ENCODE data around the gene FEZF2. TPM values are rescaled to one million over a fixed set of nuclear protein-coding genes. Genes with fewer than 3 reads are reported as not detected.

Gene FEZF2
- total and polyA plus RNA-seq, 2 of the 8 experiments (the other 6 are each of a cell fraction or from before 2014, with no cell fraction given): 0.06 TPM; not detected in 1

- no peak for TF ChIP-seq ATF2 (IDR thresholded peaks at IDR 0.05; ENCODE audit: low read length)
- TF ChIP-seq FOSL1 (IDR thresholded peaks at IDR 0.05; ENCODE audit: insufficient read depth, low read depth, low read length): no peak
- TF ChIP-seq ATF3 (IDR thresholded peaks at IDR 0.05; ENCODE audit: insufficient read depth, low read depth, low read length): no peak
- TF ChIP-seq TCF12 (IDR thresholded peaks at IDR 0.05; ENCODE audit: low read depth, low read length): peak; percentile 80; the same call in 1 of the 2 replicates
- TF ChIP-seq SIRT6 (IDR thresholded peaks at IDR 0.05; ENCODE audit: low read length): no peak
- no peak for TF ChIP-seq SP2 (IDR thresholded peaks at IDR 0.05; ENCODE audit: low read length)
- TF ChIP-seq, protein P1, sequence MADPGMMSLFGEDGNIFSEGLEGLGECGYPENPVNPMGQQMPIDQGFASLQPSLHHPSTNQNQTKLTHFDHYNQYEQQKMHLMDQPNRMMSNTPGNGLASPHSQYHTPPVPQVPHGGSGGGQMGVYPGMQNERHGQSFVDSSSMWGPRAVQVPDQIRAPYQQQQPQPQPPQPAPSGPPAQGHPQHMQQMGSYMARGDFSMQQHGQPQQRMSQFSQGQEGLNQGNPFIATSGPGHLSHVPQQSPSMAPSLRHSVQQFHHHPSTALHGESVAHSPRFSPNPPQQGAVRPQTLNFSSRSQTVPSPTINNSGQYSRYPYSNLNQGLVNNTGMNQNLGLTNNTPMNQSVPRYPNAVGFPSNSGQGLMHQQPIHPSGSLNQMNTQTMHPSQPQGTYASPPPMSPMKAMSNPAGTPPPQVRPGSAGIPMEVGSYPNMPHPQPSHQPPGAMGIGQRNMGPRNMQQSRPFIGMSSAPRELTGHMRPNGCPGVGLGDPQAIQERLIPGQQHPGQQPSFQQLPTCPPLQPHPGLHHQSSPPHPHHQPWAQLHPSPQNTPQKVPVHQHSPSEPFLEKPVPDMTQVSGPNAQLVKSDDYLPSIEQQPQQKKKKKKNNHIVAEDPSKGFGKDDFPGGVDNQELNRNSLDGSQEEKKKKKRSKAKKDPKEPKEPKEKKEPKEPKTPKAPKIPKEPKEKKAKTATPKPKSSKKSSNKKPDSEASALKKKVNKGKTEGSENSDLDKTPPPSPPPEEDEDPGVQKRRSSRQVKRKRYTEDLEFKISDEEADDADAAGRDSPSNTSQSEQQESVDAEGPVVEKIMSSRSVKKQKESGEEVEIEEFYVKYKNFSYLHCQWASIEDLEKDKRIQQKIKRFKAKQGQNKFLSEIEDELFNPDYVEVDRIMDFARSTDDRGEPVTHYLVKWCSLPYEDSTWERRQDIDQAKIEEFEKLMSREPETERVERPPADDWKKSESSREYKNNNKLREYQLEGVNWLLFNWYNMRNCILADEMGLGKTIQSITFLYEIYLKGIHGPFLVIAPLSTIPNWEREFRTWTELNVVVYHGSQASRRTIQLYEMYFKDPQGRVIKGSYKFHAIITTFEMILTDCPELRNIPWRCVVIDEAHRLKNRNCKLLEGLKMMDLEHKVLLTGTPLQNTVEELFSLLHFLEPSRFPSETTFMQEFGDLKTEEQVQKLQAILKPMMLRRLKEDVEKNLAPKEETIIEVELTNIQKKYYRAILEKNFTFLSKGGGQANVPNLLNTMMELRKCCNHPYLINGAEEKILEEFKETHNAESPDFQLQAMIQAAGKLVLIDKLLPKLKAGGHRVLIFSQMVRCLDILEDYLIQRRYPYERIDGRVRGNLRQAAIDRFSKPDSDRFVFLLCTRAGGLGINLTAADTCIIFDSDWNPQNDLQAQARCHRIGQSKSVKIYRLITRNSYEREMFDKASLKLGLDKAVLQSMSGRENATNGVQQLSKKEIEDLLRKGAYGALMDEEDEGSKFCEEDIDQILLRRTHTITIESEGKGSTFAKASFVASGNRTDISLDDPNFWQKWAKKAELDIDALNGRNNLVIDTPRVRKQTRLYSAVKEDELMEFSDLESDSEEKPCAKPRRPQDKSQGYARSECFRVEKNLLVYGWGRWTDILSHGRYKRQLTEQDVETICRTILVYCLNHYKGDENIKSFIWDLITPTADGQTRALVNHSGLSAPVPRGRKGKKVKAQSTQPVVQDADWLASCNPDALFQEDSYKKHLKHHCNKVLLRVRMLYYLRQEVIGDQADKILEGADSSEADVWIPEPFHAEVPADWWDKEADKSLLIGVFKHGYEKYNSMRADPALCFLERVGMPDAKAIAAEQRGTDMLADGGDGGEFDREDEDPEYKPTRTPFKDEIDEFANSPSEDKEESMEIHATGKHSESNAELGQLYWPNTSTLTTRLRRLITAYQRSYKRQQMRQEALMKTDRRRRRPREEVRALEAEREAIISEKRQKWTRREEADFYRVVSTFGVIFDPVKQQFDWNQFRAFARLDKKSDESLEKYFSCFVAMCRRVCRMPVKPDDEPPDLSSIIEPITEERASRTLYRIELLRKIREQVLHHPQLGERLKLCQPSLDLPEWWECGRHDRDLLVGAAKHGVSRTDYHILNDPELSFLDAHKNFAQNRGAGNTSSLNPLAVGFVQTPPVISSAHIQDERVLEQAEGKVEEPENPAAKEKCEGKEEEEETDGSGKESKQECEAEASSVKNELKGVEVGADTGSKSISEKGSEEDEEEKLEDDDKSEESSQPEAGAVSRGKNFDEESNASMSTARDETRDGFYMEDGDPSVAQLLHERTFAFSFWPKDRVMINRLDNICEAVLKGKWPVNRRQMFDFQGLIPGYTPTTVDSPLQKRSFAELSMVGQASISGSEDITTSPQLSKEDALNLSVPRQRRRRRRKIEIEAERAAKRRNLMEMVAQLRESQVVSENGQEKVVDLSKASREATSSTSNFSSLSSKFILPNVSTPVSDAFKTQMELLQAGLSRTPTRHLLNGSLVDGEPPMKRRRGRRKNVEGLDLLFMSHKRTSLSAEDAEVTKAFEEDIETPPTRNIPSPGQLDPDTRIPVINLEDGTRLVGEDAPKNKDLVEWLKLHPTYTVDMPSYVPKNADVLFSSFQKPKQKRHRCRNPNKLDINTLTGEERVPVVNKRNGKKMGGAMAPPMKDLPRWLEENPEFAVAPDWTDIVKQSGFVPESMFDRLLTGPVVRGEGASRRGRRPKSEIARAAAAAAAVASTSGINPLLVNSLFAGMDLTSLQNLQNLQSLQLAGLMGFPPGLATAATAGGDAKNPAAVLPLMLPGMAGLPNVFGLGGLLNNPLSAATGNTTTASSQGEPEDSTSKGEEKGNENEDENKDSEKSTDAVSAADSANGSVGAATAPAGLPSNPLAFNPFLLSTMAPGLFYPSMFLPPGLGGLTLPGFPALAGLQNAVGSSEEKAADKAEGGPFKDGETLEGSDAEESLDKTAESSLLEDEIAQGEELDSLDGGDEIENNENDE (IDR thresholded peaks at IDR 0.05; ENCODE audit: insufficient replicate concordance, low read length): peak; percentile 79
- peak; percentile 92 for TF ChIP-seq TEAD4 (IDR thresholded peaks at IDR 0.05; ENCODE audit: low read depth, low read length)
- peak; percentile 89 for TF ChIP-seq CTBP2 (IDR thresholded peaks at IDR 0.05; ENCODE audit: borderline replicate concordance, insufficient read depth, insufficient read length, low read length)
- TF ChIP-seq POLR2A (IDR thresholded peaks at IDR 0.05; ENCODE audit: control extremely low read depth in 1 of 2, low read depth in 2 of 2, low read length in 2 of 2): no peak
These were observed 42.0 kb upstream of the FEZF2 start (continued) for GRCh38 chr3:62415312-62415801.
